GM23338 (cell line): ENCODE measurements around the gene ZNF324B. TPM values are rescaled to one million over a fixed set of nuclear protein-coding genes. Genes with fewer than 3 reads are reported as not detected.

Experiments used
- ATAC-seq: fragments of 200-7000 bp; cut with Tn5 transposase; 3 replicates; pipeline ENCODE4 v1.9.1; 2020
- DNase-seq: peaks from one replicate; pipeline ENCODE4 v3.0.0-alpha.2; 2015; ENCODE audit warnings: low spot score
- H2AFZ ChIP-seq: fragments of 200-600 bp; sonication (generic); 2 replicates; pipeline ENCODE4 v1.8.0; 2016; ENCODE audit warnings: antibody characterized with exemption, mild to moderate bottlenecking, moderate library complexity
- H3F3A ChIP-seq: fragments of 200-600 bp; sonication (generic); replicated peaks from 2 replicates; pipeline ENCODE4 v1.8.0; 2017; ENCODE audit warnings: antibody characterized with exemption, mixed run types, low read depth
- H3K27ac ChIP-seq: fragments of 200-600 bp; sonication (generic); 2 replicates; pipeline ENCODE4 v1.6.1; 2016; ENCODE audit warnings: low read depth
- H3K27me3 ChIP-seq: fragments of 200-600 bp; sonication (generic); 2 replicates; pipeline ENCODE4 v1.8.0; 2016; ENCODE audit warnings: mild to moderate bottlenecking, mixed run types, moderate library complexity; ENCODE audit not compliant: insufficient read depth
- H3K36me3 ChIP-seq: fragments of 200-600 bp; sonication (generic); 2 replicates; pipeline ENCODE4 v1.8.0; 2016; ENCODE audit warnings: mild to moderate bottlenecking; ENCODE audit not compliant: insufficient read depth
- H3K4me1 ChIP-seq: fragments of 200-600 bp; sonication (generic); 2 replicates; pipeline ENCODE4 v1.8.0; 2016; ENCODE audit warnings: mild to moderate bottlenecking, moderate library complexity; ENCODE audit not compliant: insufficient read depth
- H3K4me2 ChIP-seq: fragments of 200-600 bp; sonication (generic); 2 replicates; pipeline ENCODE4 v1.7.1; 2017; ENCODE audit warnings: mixed run types
- H3K4me3 ChIP-seq: fragments of 200-600 bp; sonication (generic); 2 replicates; pipeline ENCODE4 v1.6.1; 2016; ENCODE audit warnings: mixed run types
- H3K79me2 ChIP-seq: fragments of 200-600 bp; sonication (generic); replicated peaks from 2 replicates; pipeline ENCODE4 v1.8.0; 2017; ENCODE audit warnings: mild to moderate bottlenecking; ENCODE audit not compliant: insufficient read depth
- H3K9me2 ChIP-seq: fragments of 200-600 bp; sonication (generic); 2 replicates; pipeline ENCODE4 v1.8.0; 2017; ENCODE audit not compliant: insufficient read depth
- H4K20me1 ChIP-seq: fragments of 200-600 bp; sonication (generic); replicated peaks from 2 replicates; pipeline ENCODE4 v1.8.0; 2017; ENCODE audit warnings: mild to moderate bottlenecking; ENCODE audit not compliant: insufficient read depth
- H3K27ac Mint-ChIP-seq: 2 replicates; pipeline ENCODE4 v1.8.0; 2020; ENCODE audit warnings: inconsistent platforms, mild to moderate bottlenecking, moderate library complexity, mixed read lengths
- H3K27me3 Mint-ChIP-seq: 3 replicates; pipeline ENCODE4 v1.8.0; 2022; ENCODE audit warnings: low read depth, mild to moderate bottlenecking, moderate library complexity, mixed read lengths, inconsistent platforms; ENCODE audit not compliant: insufficient read depth, poor library complexity
- H3K36me3 Mint-ChIP-seq: 3 replicates; pipeline ENCODE4 v1.8.0; 2021; ENCODE audit warnings: low read depth, mild to moderate bottlenecking, inconsistent platforms, moderate library complexity, mixed read lengths
- H3K4me1 Mint-ChIP-seq: 3 replicates; pipeline ENCODE4 v1.8.0; 2020; ENCODE audit warnings: mild to moderate bottlenecking, inconsistent platforms, mixed read lengths
- H3K4me3 Mint-ChIP-seq: 3 replicates; pipeline ENCODE4 v1.8.0; 2021; ENCODE audit warnings: moderate library complexity, mild to moderate bottlenecking, inconsistent platforms, mixed read lengths
- H3K9me3 Mint-ChIP-seq: 3 replicates; pipeline ENCODE4 v1.8.0; 2020; ENCODE audit warnings: moderate library complexity, mild to moderate bottlenecking, inconsistent platforms, mixed read lengths
- CREB1 ChIP-seq: fragments of 250-450 bp; sonication (Bioruptor Pico); IDR thresholded peaks from 2 replicates; pipeline ENCODE4 v1.5.0; 2020; ENCODE audit warnings: low read depth, mild to moderate bottlenecking, moderate library complexity
- ETS1 ChIP-seq: IDR thresholded peaks from 2 replicates; pipeline ENCODE4 v1.6.1; 2016; ENCODE audit warnings: antibody characterized with exemption
- EZH2 ChIP-seq: fragments of 200-600 bp; sonication (generic); IDR thresholded peaks from one replicate; pipeline ENCODE4 v1.8.0; 2017; ENCODE audit warnings: antibody characterized with exemption, mild to moderate bottlenecking, low read depth; ENCODE audit not compliant: unreplicated experiment
- JUNB ChIP-seq: IDR thresholded peaks from one replicate; pipeline ENCODE4 v1.6.1; 2016; ENCODE audit warnings: antibody characterized with exemption; ENCODE audit not compliant: unreplicated experiment
- STAT1 ChIP-seq: IDR thresholded peaks from one replicate; pipeline ENCODE4 v1.6.1; 2016; ENCODE audit warnings: antibody characterized with exemption; ENCODE audit not compliant: unreplicated experiment
- ZNF114 ChIP-seq: fragments of 250-450 bp; sonication (Bioruptor Pico); IDR thresholded peaks from 2 replicates; pipeline ENCODE4 v1.5.0; 2020; ENCODE audit warnings: mild to moderate bottlenecking, moderate library complexity
- ZNF331 ChIP-seq: fragments of 250-450 bp; sonication (Bioruptor Pico); IDR thresholded peaks from 2 replicates; pipeline ENCODE4 v1.5.0; 2020; ENCODE audit warnings: low read depth, mild to moderate bottlenecking, moderate library complexity
- polyA plus RNA-seq: library from polyadenylated mRNA; unstranded; fragments of >200 nt; fragmentation: Nextera tagmentation; extraction: Ambion mirVana; gene quantifications from 2 replicates; pipeline ENCODE4 v1.2.1, GENCODE V29; 2016
- total RNA-seq: library from RNA; depleted of rRNA; stranded (reverse); fragments of >200 nt; shearing (Covaris generic); gene quantifications from 2 replicates; pipeline ENCODE4 v1.2.3, GENCODE V29; 2014
- TF ChIP-seq, protein P1 (sequence below): fragments of 250-450 bp; sonication (Bioruptor Pico); IDR thresholded peaks from 2 replicates; pipeline ENCODE4 v1.5.0; 2020; ENCODE audit warnings: mild to moderate bottlenecking, moderate library complexity
- TF ChIP-seq, protein P2 (sequence below), 2 experiments: fragments of 200-600 bp in 1 of 2; sonication (generic) in 1 of 2; conservative IDR thresholded peaks; 2 replicates each; pipeline versions ENCODE4 v1.5.1 to v1.6.1; 2016 to 2017; ENCODE audit warnings: antibody characterized with exemption in 2 of 2, low read depth in 2 of 2, mild to moderate bottlenecking in 2 of 2, moderate library complexity in 1 of 2

ZNF324B gene
- total and polyA plus RNA-seq, 2 experiments from 2014 or later: 0.50 to 4.7 TPM

GRCh38 chr19:58468216-58468839 lies 16.9 kb downstream of the ZNF324B start:
- Histone ChIP-seq H3K27ac (no peak overlapping the region), H3K4me1 (peaks cover 4% of the 10 kb centered on the region), H3F3A (peaks cover 4% of the 10 kb centered on the region), H3K79me2 (no peaks in the 10 kb centered on the region), H4K20me1 (no peaks in the 10 kb centered on the region), H2AFZ (no peak overlapping the region), H3K36me3 (no peaks in the 10 kb centered on the region), H3K9me2 (no peaks in the 10 kb centered on the region), H3K4me3 (no peak overlapping the region), H3K27me3 (peaks cover 11% of the 10 kb centered on the region), H3K4me2 (no peak overlapping the region)
- Mint-ChIP-seq H3K27ac (no peak overlapping the region), H3K27me3 (peaks cover 17% of the 10 kb centered on the region), H3K36me3 (peaks cover 15% of the 10 kb centered on the region), H3K4me1 (peaks cover 16% of the 10 kb centered on the region; the same call in 2 of the 3 replicates), H3K4me3 (peak overlapping the region; percentile 71), H3K9me3 (no peaks in the 10 kb centered on the region)
- no peak for DNase-seq
- TF ChIP-seq, protein P1, sequence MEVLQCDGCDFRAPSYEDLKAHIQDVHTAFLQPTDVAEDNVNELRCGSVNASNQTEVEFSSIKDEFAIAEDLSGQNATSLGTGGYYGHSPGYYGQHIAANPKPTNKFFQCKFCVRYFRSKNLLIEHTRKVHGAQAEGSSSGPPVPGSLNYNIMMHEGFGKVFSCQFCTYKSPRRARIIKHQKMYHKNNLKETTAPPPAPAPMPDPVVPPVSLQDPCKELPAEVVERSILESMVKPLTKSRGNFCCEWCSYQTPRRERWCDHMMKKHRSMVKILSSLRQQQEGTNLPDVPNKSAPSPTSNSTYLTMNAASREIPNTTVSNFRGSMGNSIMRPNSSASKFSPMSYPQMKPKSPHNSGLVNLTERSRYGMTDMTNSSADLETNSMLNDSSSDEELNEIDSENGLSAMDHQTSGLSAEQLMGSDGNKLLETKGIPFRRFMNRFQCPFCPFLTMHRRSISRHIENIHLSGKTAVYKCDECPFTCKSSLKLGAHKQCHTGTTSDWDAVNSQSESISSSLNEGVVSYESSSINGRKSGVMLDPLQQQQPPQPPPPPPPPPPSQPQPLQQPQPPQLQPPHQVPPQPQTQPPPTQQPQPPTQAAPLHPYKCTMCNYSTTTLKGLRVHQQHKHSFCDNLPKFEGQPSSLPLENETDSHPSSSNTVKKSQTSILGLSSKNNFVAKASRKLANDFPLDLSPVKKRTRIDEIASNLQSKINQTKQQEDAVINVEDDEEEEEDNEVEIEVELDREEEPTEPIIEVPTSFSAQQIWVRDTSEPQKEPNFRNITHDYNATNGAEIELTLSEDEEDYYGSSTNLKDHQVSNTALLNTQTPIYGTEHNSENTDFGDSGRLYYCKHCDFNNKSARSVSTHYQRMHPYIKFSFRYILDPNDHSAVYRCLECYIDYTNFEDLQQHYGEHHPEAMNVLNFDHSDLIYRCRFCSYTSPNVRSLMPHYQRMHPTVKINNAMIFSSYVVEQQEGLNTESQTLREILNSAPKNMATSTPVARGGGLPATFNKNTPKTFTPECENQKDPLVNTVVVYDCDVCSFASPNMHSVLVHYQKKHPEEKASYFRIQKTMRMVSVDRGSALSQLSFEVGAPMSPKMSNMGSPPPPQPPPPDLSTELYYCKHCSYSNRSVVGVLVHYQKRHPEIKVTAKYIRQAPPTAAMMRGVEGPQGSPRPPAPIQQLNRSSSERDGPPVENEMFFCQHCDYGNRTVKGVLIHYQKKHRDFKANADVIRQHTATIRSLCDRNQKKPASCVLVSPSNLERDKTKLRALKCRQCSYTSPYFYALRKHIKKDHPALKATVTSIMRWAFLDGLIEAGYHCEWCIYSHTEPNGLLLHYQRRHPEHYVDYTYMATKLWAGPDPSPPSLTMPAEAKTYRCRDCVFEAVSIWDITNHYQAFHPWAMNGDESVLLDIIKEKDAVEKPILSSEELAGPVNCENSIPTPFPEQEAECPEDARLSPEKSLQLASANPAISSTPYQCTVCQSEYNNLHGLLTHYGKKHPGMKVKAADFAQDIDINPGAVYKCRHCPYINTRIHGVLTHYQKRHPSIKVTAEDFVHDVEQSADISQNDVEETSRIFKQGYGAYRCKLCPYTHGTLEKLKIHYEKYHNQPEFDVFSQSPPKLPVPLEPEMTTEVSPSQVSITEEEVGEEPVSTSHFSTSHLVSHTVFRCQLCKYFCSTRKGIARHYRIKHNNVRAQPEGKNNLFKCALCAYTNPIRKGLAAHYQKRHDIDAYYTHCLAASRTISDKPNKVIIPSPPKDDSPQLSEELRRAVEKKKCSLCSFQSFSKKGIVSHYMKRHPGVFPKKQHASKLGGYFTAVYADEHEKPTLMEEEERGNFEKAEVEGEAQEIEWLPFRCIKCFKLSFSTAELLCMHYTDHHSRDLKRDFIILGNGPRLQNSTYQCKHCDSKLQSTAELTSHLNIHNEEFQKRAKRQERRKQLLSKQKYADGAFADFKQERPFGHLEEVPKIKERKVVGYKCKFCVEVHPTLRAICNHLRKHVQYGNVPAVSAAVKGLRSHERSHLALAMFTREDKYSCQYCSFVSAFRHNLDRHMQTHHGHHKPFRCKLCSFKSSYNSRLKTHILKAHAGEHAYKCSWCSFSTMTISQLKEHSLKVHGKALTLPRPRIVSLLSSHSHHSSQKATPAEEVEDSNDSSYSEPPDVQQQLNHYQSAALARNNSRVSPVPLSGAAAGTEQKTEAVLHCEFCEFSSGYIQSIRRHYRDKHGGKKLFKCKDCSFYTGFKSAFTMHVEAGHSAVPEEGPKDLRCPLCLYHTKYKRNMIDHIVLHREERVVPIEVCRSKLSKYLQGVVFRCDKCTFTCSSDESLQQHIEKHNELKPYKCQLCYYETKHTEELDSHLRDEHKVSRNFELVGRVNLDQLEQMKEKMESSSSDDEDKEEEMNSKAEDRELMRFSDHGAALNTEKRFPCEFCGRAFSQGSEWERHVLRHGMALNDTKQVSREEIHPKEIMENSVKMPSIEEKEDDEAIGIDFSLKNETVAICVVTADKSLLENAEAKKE (CRISPR knock-in tag): no peak
- TF ChIP-seq ZNF114 (CRISPR knock-in tag) (no peak), JUNB (no peak), ZNF331 (CRISPR knock-in tag) (no peak), EZH2 (no peak), ETS1 (no peak), STAT1 (no peak), CREB1 (no peak)
- TF ChIP-seq, protein P2, sequence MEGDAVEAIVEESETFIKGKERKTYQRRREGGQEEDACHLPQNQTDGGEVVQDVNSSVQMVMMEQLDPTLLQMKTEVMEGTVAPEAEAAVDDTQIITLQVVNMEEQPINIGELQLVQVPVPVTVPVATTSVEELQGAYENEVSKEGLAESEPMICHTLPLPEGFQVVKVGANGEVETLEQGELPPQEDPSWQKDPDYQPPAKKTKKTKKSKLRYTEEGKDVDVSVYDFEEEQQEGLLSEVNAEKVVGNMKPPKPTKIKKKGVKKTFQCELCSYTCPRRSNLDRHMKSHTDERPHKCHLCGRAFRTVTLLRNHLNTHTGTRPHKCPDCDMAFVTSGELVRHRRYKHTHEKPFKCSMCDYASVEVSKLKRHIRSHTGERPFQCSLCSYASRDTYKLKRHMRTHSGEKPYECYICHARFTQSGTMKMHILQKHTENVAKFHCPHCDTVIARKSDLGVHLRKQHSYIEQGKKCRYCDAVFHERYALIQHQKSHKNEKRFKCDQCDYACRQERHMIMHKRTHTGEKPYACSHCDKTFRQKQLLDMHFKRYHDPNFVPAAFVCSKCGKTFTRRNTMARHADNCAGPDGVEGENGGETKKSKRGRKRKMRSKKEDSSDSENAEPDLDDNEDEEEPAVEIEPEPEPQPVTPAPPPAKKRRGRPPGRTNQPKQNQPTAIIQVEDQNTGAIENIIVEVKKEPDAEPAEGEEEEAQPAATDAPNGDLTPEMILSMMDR (conservative IDR thresholded peaks at IDR 0.05; ENCODE audit: low read depth in 2 of 2): no peak
- no peak for ATAC-seq
